NCI-H2107 (cell line): ENCODE data around the gene MGAT4D.
"Not testable (repeated sequence)": the region's sequence is repeated elsewhere in the genome, so short reads cannot be mapped to it uniquely, and the experiment has no call there.

Experiments used
- DNase-seq: peaks from one replicate; lab custom pipeline; 2025; lab: John Stamatoyannopoulos, UW

The MGAT4D gene

GRCh38 chr4:140497747-140498636, at the start of gene MGAT4D:
Gene MGAT4D, minus strand, starts transcription at chr4:140498293. Its CDS starts 71 bp downstream, at chr4:140498222.
- DNase-seq, result no peak

GRCh38 chr4:140533951-140534480, 35.9 kb upstream of the MGAT4D start:
- DNase-seq, result no peak

GRCh38 chr4:140529434-140529833, 31.3 kb upstream of the MGAT4D start:
- DNase-seq, result no peak

GRCh38 chr4:140523857-140524742, 26.0 kb upstream of the MGAT4D start, which contains the start of gene ELMOD2:
Gene ELMOD2, plus strand, starts transcription at chr4:140524168. Its CDS starts 1,261 bp downstream, at chr4:140525429.
- DNase-seq, result peak; percentile 90

- DNase-seq, result no peak
Measured at GRCh38 chr4:140523370-140523856, 25.3 kb upstream of the MGAT4D start.

GRCh38 chr4:140515423-140515822, 17.3 kb upstream of the MGAT4D start:
- DNase-seq, result no peak

GRCh38 chr4:140513765-140514164, 15.7 kb upstream of the MGAT4D start:
- not testable (repeated sequence) for DNase-seq

GRCh38 chr4:140504261-140504660, 6.2 kb upstream of the MGAT4D start:
- DNase-seq, result no peak

- no peak for DNase-seq
Measured at GRCh38 chr4:140499391-140499790, 1.3 kb upstream of the MGAT4D start.

- no peak for DNase-seq
Measured at GRCh38 chr4:140497405-140497746, 717 bp downstream of the MGAT4D start.

GRCh38 chr4:140485939-140486338, 12.2 kb downstream of the MGAT4D start:
- DNase-seq, result no peak

GRCh38 chr4:140483445-140483844, 14.6 kb downstream of the MGAT4D start:
- DNase-seq, result no peak

- peak; percentile 2 for DNase-seq
Measured at GRCh38 chr4:140472156-140472555, 25.9 kb downstream of the MGAT4D start.

GRCh38 chr4:140469791-140470733, 28.0 kb downstream of the MGAT4D start:
- no peak for DNase-seq

GRCh38 chr4:140466146-140466545, 31.9 kb downstream of the MGAT4D start:
- DNase-seq, result no peak

- no peak for DNase-seq
Measured at GRCh38 chr4:140463614-140464013, 34.5 kb downstream of the MGAT4D start.

- DNase-seq, result no peak
Measured at GRCh38 chr4:140463182-140463581, 34.9 kb downstream of the MGAT4D start.

GRCh38 chr4:140450352-140450751, 47.7 kb downstream of the MGAT4D start:
- DNase-seq, result no peak

GRCh38 chr4:140448830-140449229, 49.3 kb downstream of the MGAT4D start:
- no peak for DNase-seq

GRCh38 chr4:140448162-140448561, 49.9 kb downstream of the MGAT4D start:
- no peak for DNase-seq

GRCh38 chr4:140444347-140444746, 53.7 kb downstream of the MGAT4D start:
- DNase-seq, result not testable (repeated sequence)
